Small intestine (tissue), 7 donors: Measurements from ENCODE around the gene ZNF326. TPM values are rescaled to one million over a fixed set of nuclear protein-coding genes. Genes with fewer than 3 reads are reported as not detected.
"Not testable (repeated sequence)": the region's sequence is repeated elsewhere in the genome, so short reads cannot be mapped to it uniquely, and the experiment has no call there.

Experiments used
- DNase-seq, 2 donors: peaks; one replicate each; pipeline versions ENCODE4 v3.0.0 to v3.0.0-alpha.2; 2013
- FAIRE-seq: peaks from 2 replicates; lab custom pipeline; 2012; peaks lifted over from hg19 to GRCh38; lab: Jason Lieb, UNC
- H3K27ac ChIP-seq, 3 donors: one replicate each; pipeline ENCODE4 v1.5.1; 2013; ENCODE audit warnings: low read length in 2 of 3, mild to moderate bottlenecking in 2 of 3, control low read depth in 1 of 3, inconsistent platforms in 1 of 3, low read depth in 1 of 3, moderate library complexity in 1 of 3
- H3K27me3 ChIP-seq, 3 donors: one replicate each; pipeline ENCODE4 v1.6.1; 2013; ENCODE audit warnings: low read length in 3 of 3, inconsistent platforms in 1 of 3; ENCODE audit not compliant: control insufficient read depth in 3 of 3, insufficient read depth in 3 of 3
- H3K36me3 ChIP-seq, 3 donors: one replicate each; pipeline ENCODE4 v1.6.1; 2013; ENCODE audit warnings: low read length in 3 of 3, inconsistent platforms in 1 of 3, low read depth in 1 of 3, mild to moderate bottlenecking in 1 of 3, moderate library complexity in 1 of 3; ENCODE audit not compliant: control insufficient read depth in 3 of 3, insufficient read depth in 2 of 3
- H3K4me1 ChIP-seq, 3 donors: one replicate each; pipeline ENCODE4 v1.6.1; 2013; ENCODE audit warnings: low read length in 2 of 3, inconsistent platforms in 1 of 3, low read depth in 1 of 3, mild to moderate bottlenecking in 1 of 3, moderate library complexity in 1 of 3; ENCODE audit not compliant: control insufficient read depth in 3 of 3, insufficient read depth in 2 of 3
- H3K4me3 ChIP-seq, 3 donors: one replicate each; pipeline ENCODE4 v1.5.1; 2013; ENCODE audit warnings: low read length in 3 of 3, control low read depth in 1 of 3, inconsistent platforms in 1 of 3, low read depth in 1 of 3, mild to moderate bottlenecking in 1 of 3, moderate library complexity in 1 of 3
- H3K9me3 ChIP-seq, 2 donors: one replicate each; pipeline ENCODE4 v1.6.1; 2013; ENCODE audit warnings: low read depth in 1 of 2, low read length in 1 of 2; ENCODE audit not compliant: control insufficient read depth in 2 of 2, insufficient read depth in 1 of 2
- WGBS, 3 donors: extraction: QIAGEN DNeasy Blood & Tissue Kit; methylation state at CpG; one replicate each; pipeline ENCODE4 v1.1.7; 2013; 5-methylcytosine and 5-hydroxymethylcytosine counted together
- polyA plus RNA-seq, 4 donors: library from polyadenylated mRNA; stranded (reverse) in 3 of 4; unstranded in 1 of 4; fragments of 200-250 nt in 3 of 4; fragments of 120-200 nt in 1 of 4; gene quantifications; one replicate each; pipeline versions ENCODE4 v1.2.1 to v1.2.3, GENCODE V29; 2013
- donor health status: healthy with polysubstance abuse.
- donor health status: control.
- donor health status: control.
- donor health status: Bipolar disorder and iron deficiency.
- donor health status: healthy.

Gene ZNF326
- polyA plus RNA-seq, 4 donors = 11.3 to 49.0 (median 18.7) TPM

- no peak overlapping the region for H3K4me3 ChIP-seq
- H3K27me3 ChIP-seq = no peaks in the 10 kb centered on the region
- no peaks in the 10 kb centered on the region for H3K36me3 ChIP-seq
- no peaks in the 10 kb centered on the region for H3K9me3 ChIP-seq
- no peak for DNase-seq
- FAIRE-seq = no peak
- no peak overlapping the region for H3K27ac ChIP-seq
- H3K4me1 ChIP-seq = no peaks in the 10 kb centered on the region
- 90 to 93% (median 90%) methylated on average over 8 of the region's 8 CpGs for WGBS, 3 donors
These were observed 21.3 kb upstream of the ZNF326 start for GRCh38 chr1:89973471-89974127.

- DNase-seq = no peak
- Histone ChIP-seq H3K9me3 (no peaks in the 10 kb centered on the region), H3K36me3 (no peaks in the 10 kb centered on the region), H3K27ac (no peak overlapping the region), H3K4me3 (no peak overlapping the region), H3K27me3 (no peaks in the 10 kb centered on the region), H3K4me1 (no peaks in the 10 kb centered on the region)
- 92 to 96% (median 95%) methylated on average over 4 of the region's 4 CpGs for WGBS, 3 donors
- no peak for FAIRE-seq
These were observed 20.7 kb upstream of the ZNF326 start for GRCh38 chr1:89974256-89974655.

DNA sequence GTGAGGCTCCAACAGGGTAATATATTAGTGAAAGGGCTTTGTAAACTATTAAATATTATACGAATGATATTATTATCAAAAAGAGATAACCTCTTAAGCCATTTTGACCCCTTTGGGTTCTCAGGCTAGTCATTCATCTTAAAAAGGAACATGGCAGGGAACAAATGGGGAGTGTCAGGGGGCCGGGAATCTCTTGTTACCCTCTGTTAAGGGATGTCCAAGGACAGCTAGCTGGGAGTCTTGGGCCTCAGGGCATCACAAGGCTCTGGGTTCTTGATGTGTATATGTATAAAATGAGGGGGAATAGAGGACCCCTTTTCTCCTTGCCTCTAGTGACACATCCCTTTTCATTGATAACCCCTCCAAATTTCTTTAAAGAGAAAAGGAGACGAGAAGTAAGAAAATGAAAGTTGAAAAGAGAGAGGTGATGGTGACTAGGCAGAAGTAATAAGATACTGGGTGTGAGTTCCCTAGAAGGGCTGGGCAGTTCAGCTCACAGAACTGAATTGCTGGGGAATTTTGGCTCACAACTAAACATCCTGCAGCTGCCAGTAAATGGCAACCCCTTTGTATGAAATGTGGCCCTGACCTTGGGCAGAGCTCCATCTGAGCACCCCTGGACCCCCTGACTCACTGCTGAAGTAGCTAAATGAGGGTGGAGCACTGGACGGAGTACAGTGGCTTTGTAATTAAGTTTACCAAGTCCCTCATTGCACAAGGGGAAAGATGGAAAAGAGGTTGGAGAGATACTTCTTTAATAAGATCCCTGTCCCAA lies 20.0 kb upstream of the ZNF326 start:
- no peaks in the 10 kb centered on the region for H3K4me1 ChIP-seq
- H3K27ac ChIP-seq = no peak overlapping the region
- DNase-seq (no peak), FAIRE-seq (no peak)
- no peaks in the 10 kb centered on the region for H3K36me3 ChIP-seq
- H3K27me3 ChIP-seq = no peaks in the 10 kb centered on the region
- WGBS, 3 donors = 62 to 67% (median 63%) methylated on average over 4 of the region's 4 CpGs
- H3K9me3 ChIP-seq = no peaks in the 10 kb centered on the region
- no peak overlapping the region for H3K4me3 ChIP-seq

- Histone ChIP-seq H3K36me3 (no peaks in the 10 kb centered on the region), H3K27me3 (no peaks in the 10 kb centered on the region), H3K4me1 (no peaks in the 10 kb centered on the region), H3K9me3 (no peaks in the 10 kb centered on the region), H3K27ac (no peak overlapping the region), H3K4me3 (no peak overlapping the region)
- no peak for FAIRE-seq
- WGBS, 3 donors = 67 to 75% (median 74%) methylated on average over 4 of the region's 4 CpGs
- DNase-seq = no peak
These were observed 19.3 kb upstream of the ZNF326 start for GRCh38 chr1:89975540-89976125.

GRCh38 chr1:89978755-89979154 lies 16.2 kb upstream of the ZNF326 start:
- H3K27ac ChIP-seq = no peak overlapping the region
- no peak overlapping the region for H3K4me3 ChIP-seq
- H3K4me1 ChIP-seq = no peaks in the 10 kb centered on the region
- WGBS, 3 donors = 91 to 100% (median 95%) methylated on average over 1 of the region's 1 CpG
- H3K27me3 ChIP-seq = no peaks in the 10 kb centered on the region
- H3K36me3 ChIP-seq = no peaks in the 10 kb centered on the region
- FAIRE-seq (no peak), DNase-seq (no peak)
- H3K9me3 ChIP-seq = no peaks in the 10 kb centered on the region

DNA sequence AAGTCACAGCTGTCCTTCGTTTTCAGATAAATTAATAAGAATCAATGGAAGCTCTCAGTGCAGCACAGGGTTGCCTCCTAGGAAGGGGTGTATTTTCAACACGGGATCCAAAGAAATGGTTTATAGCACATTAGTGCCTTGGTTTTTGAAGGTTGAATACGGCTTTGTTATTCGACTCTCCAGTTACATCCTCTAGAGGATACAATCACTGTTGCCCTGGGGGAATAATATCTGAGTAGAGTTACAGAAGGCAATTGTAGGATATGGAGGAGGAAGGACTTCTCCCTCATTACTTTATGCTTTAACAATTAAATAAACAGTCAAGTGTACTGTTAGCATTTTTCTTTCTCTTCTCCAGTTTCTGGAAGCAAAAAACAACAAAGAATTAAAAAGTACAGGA lies 14.3 kb upstream of the ZNF326 start:
- DNase-seq = no peak
- H3K9me3 ChIP-seq = no peaks in the 10 kb centered on the region
- FAIRE-seq = no peak
- no peaks in the 10 kb centered on the region for H3K36me3 ChIP-seq
- H3K27me3 ChIP-seq = no peaks in the 10 kb centered on the region
- 80 to 89% (median 87%) methylated on average over 4 of the region's 4 CpGs for WGBS, 3 donors
- no peak overlapping the region for H3K27ac ChIP-seq
- H3K4me3 ChIP-seq = no peak overlapping the region
- peaks cover 0 to under 1% (median 0%) of the 10 kb centered on the region in 3 donors for H3K4me1 ChIP-seq

DNA sequence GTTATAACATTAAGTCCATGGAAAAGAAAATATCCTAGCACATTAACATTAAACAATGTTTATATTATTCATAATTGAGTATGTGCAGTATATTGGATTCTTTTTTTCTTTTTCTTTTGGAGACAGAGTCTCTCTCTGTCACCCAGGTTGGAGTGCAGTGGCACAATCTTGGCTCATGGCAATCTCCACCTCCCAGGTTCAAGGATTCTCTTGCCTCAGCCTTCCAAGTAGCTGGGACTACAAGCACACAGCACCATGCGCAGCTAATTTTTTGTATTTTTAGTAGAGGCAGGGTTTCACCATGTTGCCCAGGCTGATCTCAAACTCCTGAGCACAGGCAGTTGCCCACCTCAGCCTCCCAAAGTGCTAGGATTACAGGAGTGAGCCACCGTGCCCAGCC lies 12.1 kb upstream of the ZNF326 start:
- H3K36me3 ChIP-seq, H3K4me3 ChIP-seq, H3K27ac ChIP-seq, DNase-seq, H3K9me3 ChIP-seq, FAIRE-seq, H3K27me3 ChIP-seq, H3K4me1 ChIP-seq: not testable (repeated sequence)
- WGBS, 3 donors = 94 to 97% (median 96%) methylated on average over 2 of the region's 2 CpGs

- H3K27ac ChIP-seq, H3K9me3 ChIP-seq, H3K27me3 ChIP-seq, H3K36me3 ChIP-seq, H3K4me3 ChIP-seq, FAIRE-seq, DNase-seq: not testable (repeated sequence)
- peaks cover 1 to 18% (median 4%) of the 10 kb centered on the region in 3 donors for H3K4me1 ChIP-seq
- WGBS, 3 donors = 96 to 99% (median 97%) methylated on average over 27 to 33 of the region's 33 CpGs
These were observed 10.3 kb upstream of the ZNF326 start for GRCh38 chr1:89984564-89985116.
